ENCODE data around the gene ALK. TPM values are rescaled to one million over a fixed set of nuclear protein-coding genes. Genes with fewer than 3 reads are reported as not detected.

ALK gene
- total RNA-seq, 1 experiment from 2014 or later, result 14.7 TPM

DNA sequence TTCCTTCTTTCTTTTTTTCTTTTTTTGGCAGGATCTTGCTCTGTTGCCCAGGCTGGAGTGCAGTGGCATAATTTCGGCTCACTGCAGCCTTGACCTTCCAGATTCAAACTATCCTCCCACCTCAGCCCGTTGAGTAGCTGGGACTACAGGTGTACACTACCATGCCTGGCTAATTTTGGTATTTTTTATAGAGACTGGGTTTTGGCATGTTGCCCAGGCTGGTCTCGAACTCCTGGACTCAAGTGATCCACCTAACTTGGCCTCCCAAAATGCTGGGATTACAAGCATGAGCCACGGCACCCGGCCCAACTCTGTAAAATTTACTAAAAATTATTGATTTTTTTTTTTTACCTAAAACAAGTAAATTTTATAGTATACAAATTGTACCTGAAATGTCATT is 360.8 kb downstream of the ALK start:
- no TSS peak for BruUV-seq (replicated peaks)
- Histone ChIP-seq H3K36me3 (ENCODE audit: insufficient read depth, low read length, poor library complexity, severe bottlenecking) (no peaks in the 10 kb centered on the region), H3K9me3 (ENCODE audit: low read depth, low read length, poor library complexity, severe bottlenecking) (no peaks in the 10 kb centered on the region), H3K4me3 (ENCODE audit: low read depth, low read length, poor library complexity, severe bottlenecking) (no peak overlapping the region), H3K27ac (ENCODE audit: low read depth, low read length, poor library complexity, severe bottlenecking) (no peak overlapping the region), H3K4me1 (ENCODE audit: insufficient read depth, low read length, poor library complexity, severe bottlenecking) (no peaks in the 10 kb centered on the region), H3K27me3 (replicated peaks; ENCODE audit: insufficient read depth, low read depth, low read length, poor library complexity) (no peaks in the 10 kb centered on the region)
- CTCF ChIA-PET, result no interaction called here
- intact Hi-C loops (cut with micrococcal nuclease; ENCODE audit: unreplicated experiment), result no loop called here
- POLR2A ChIA-PET (ENCODE audit: low non-redundant PET), result no interaction called here
- no peak for TF ChIP-seq EZH2 (IDR thresholded peaks at IDR 0.05; ENCODE audit: borderline replicate concordance, low read depth, low read length, poor library complexity, severe bottlenecking)
- TF ChIP-seq CTCF (conservative IDR thresholded peaks at IDR 0.05; ENCODE audit: low read depth, low read length), result no peak
- no peak for DNase-seq (ENCODE audit: low spot score)

- CTCF ChIA-PET, result no interaction called here
- no peaks in the 10 kb centered on the region for H3K9me3 ChIP-seq (ENCODE audit: low read depth, low read length, poor library complexity, severe bottlenecking)
- no TSS peak for BruUV-seq (replicated peaks)
- H3K4me1 ChIP-seq (ENCODE audit: insufficient read depth, low read length, poor library complexity, severe bottlenecking), result no peaks in the 10 kb centered on the region
- POLR2A ChIA-PET (ENCODE audit: low non-redundant PET), result no interaction called here
- intact Hi-C loops (cut with micrococcal nuclease; ENCODE audit: unreplicated experiment), result no loop called here
- H3K27ac ChIP-seq (ENCODE audit: low read depth, low read length, poor library complexity, severe bottlenecking), result no peak overlapping the region
- H3K36me3 ChIP-seq (ENCODE audit: insufficient read depth, low read length, poor library complexity, severe bottlenecking), result no peaks in the 10 kb centered on the region
- H3K27me3 ChIP-seq (replicated peaks; ENCODE audit: insufficient read depth, low read depth, low read length, poor library complexity), result no peaks in the 10 kb centered on the region
- TF ChIP-seq EZH2 (IDR thresholded peaks at IDR 0.05; ENCODE audit: borderline replicate concordance, low read depth, low read length, poor library complexity, severe bottlenecking) (no peak), CTCF (conservative IDR thresholded peaks at IDR 0.05; ENCODE audit: low read depth, low read length) (no peak)
- DNase-seq (ENCODE audit: low spot score), result no peak
- no peak overlapping the region for H3K4me3 ChIP-seq (ENCODE audit: low read depth, low read length, poor library complexity, severe bottlenecking)
Observed at GRCh38 chr2:29560030-29560429, 361.4 kb downstream of the ALK start.

GRCh38 chr2:29559578-29559977 is 361.8 kb downstream of the ALK start:
- H3K4me3 ChIP-seq (ENCODE audit: low read depth, low read length, poor library complexity, severe bottlenecking), result no peak overlapping the region
- H3K36me3 ChIP-seq (ENCODE audit: insufficient read depth, low read length, poor library complexity, severe bottlenecking), result no peaks in the 10 kb centered on the region
- H3K9me3 ChIP-seq (ENCODE audit: low read depth, low read length, poor library complexity, severe bottlenecking), result no peaks in the 10 kb centered on the region
- POLR2A ChIA-PET (ENCODE audit: low non-redundant PET), result no interaction called here
- intact Hi-C loops (cut with micrococcal nuclease; ENCODE audit: unreplicated experiment), result no loop called here
- TF ChIP-seq EZH2 (IDR thresholded peaks at IDR 0.05; ENCODE audit: borderline replicate concordance, low read depth, low read length, poor library complexity, severe bottlenecking) (no peak), CTCF (conservative IDR thresholded peaks at IDR 0.05; ENCODE audit: low read depth, low read length) (no peak)
- no peaks in the 10 kb centered on the region for H3K4me1 ChIP-seq (ENCODE audit: insufficient read depth, low read length, poor library complexity, severe bottlenecking)
- no peaks in the 10 kb centered on the region for H3K27me3 ChIP-seq (replicated peaks; ENCODE audit: insufficient read depth, low read depth, low read length, poor library complexity)
- H3K27ac ChIP-seq (ENCODE audit: low read depth, low read length, poor library complexity, severe bottlenecking), result no peak overlapping the region
- CTCF ChIA-PET, result no interaction called here
- BruUV-seq (replicated peaks), result no TSS peak
- no peak for DNase-seq (ENCODE audit: low spot score)

Measured in A673 (cell line).